ENCODE results near the gene SMG9.
"Not testable (repeated sequence)": the region's sequence is repeated elsewhere in the genome, so short reads cannot be mapped to it uniquely, and the experiment has no call there.

Gene SMG9

DNA sequence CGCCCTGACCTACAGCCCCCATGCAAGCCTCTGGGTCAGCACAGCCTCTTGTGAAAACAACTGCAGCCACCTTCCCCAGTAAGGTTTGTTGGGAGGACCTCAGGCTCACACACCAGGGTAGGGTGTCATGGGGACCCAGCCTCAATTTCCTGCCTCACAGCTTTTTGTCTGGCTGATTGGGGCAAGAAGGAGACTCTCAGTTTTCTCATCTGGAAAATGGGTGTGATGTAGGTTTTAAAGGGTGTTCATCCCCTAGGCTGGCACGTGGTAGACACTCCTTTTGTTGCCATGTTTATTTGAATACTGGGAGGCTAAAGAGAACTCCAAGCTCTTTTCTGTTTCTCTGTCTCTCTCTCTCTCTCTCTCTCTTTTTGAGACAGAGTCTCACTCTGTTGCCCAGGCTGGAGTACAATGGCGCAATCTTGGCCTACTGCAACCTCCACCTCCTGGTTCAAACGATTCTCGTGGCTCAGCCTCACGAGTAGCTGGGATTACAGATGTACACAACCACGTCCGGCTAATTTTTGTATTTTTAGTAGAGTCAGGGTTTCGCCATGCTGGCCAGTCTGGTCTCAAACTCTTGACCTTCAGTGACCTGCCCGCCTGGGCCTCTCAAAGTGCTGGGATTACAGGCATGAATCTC is 66.6 kb downstream of the SMG9 start:
- no peak overlapping the region for H3K27ac ChIP-seq
- H3K4me1 ChIP-seq, result no peaks in the 10 kb centered on the region
- peaks cover 3 to 29% (median 28%) of the 10 kb centered on the region in 3 donors for H3K9me3 ChIP-seq
- H3K36me3 ChIP-seq, result no peaks in the 10 kb centered on the region
- peaks cover 0 to 3% of the 10 kb centered on the region in 2 donors for H3K27me3 ChIP-seq
- intact Hi-C loops (cut with DNase I; ENCODE audit: low total_unique reads), result no loop called here
- H3K4me3 ChIP-seq, result no peak overlapping the region
- no peak for DNase-seq
- TF ChIP-seq CTCF (IDR thresholded peaks at IDR 0.05), result no peak

GRCh38 chr19:43687660-43687997 is 67.1 kb downstream of the SMG9 start:
- TF ChIP-seq CTCF (IDR thresholded peaks at IDR 0.05), result no peak
- Histone ChIP-seq H3K27ac (no peak overlapping the region), H3K4me3 (no peak overlapping the region), H3K27me3 (peaks cover 0 to 3% of the 10 kb centered on the region in 2 donors), H3K9me3 (peaks cover 3 to 29% (median 28%) of the 10 kb centered on the region in 3 donors), H3K4me1 (no peaks in the 10 kb centered on the region), H3K36me3 (no peaks in the 10 kb centered on the region)
- DNase-seq, result no peak
- intact Hi-C loops (cut with DNase I; ENCODE audit: low total_unique reads), result no loop called here

- H3K36me3 ChIP-seq, result no peaks in the 10 kb centered on the region
- H3K9me3 ChIP-seq, result no peaks in the 10 kb centered on the region
- no peaks in the 10 kb centered on the region for H3K27me3 ChIP-seq
- no peak for TF ChIP-seq CTCF (IDR thresholded peaks at IDR 0.05)
- no peaks in the 10 kb centered on the region for H3K4me1 ChIP-seq
- intact Hi-C loops (cut with DNase I; ENCODE audit: low total_unique reads), result no loop called here
- DNase-seq, result no peak
- H3K27ac ChIP-seq, result no peak overlapping the region
- no peak overlapping the region for H3K4me3 ChIP-seq
These were observed 70.4 kb downstream of the SMG9 start for GRCh38 chr19:43684326-43684725.

GRCh38 chr19:43683905-43684304 is 70.9 kb downstream of the SMG9 start:
- Histone ChIP-seq H3K27ac (no peak overlapping the region), H3K9me3 (no peaks in the 10 kb centered on the region), H3K4me3 (no peak overlapping the region), H3K4me1 (no peaks in the 10 kb centered on the region), H3K27me3 (no peaks in the 10 kb centered on the region), H3K36me3 (no peaks in the 10 kb centered on the region)
- intact Hi-C loops (cut with DNase I; ENCODE audit: low total_unique reads), result no loop called here
- TF ChIP-seq CTCF (IDR thresholded peaks at IDR 0.05), result no peak
- no peak for DNase-seq

DNA sequence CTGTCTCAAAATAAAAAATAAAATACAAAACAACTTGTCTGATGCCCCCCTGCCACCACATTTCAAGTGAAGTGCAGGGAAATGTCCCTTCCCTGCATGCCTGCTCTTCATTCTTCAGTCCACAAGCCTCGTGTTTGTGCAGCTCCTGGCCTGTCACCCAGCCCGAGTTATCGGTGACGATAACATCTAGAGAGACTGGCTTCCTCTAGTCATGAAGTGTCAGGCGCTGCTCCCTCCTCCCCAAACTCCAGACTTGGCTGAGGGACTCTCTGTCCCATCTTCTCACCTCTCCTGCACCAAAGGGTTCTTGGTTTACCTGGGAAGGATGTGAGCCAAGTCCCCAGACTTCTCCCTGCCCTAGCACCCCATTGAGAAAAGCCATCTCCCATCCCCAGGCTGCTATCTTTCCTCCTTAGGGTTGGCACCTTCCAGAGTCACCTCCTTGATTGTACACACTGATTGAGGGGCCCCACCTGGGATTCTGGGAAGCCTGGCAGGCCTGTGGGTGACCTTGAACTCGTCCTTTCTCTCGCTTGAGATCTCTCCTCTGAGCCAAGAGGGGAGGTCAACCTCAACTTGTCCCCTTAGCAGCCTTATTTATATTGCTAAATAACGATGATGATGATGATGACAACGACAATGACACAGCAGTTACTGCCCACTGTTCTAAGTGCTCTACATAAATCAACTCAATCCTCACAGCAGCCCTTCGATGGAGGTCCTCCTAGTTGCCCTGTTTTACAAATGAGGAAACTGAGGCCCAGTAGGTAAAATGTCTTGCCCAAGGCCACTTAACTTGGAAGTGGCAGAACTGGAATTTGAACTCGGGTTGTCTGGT is 71.7 kb downstream of the SMG9 start:
- Histone ChIP-seq H3K4me1 (no peaks in the 10 kb centered on the region), H3K27ac (no peak overlapping the region), H3K4me3 (no peak overlapping the region), H3K36me3 (no peaks in the 10 kb centered on the region), H3K9me3 (no peaks in the 10 kb centered on the region), H3K27me3 (no peaks in the 10 kb centered on the region)
- no peak for TF ChIP-seq CTCF (IDR thresholded peaks at IDR 0.05)
- intact Hi-C loops (cut with DNase I; ENCODE audit: low total_unique reads), result no loop called here
- DNase-seq, result no peak

DNA sequence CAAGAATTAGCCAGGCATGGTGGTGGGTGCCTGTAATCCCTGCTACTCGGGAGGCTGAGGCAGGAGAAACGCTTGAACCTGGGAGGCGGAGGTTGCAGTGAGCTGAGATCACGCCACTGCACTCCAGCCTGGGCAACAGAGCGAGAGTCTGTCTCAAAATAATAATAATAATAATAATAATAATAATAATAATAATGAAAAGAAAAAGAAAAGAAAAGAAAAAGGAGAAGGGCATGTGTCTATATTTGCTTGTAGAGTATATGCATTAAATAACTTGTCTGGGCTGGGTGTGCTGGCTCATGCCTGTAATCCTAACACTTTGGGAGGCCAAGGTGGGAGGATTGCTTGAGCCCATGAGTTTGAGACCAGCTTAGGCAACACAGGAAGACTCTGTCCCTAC is 72.5 kb downstream of the SMG9 start:
- H3K9me3 ChIP-seq; DNase-seq; H3K4me1 ChIP-seq; H3K4me3 ChIP-seq; H3K27ac ChIP-seq; H3K36me3 ChIP-seq; H3K27me3 ChIP-seq; intact Hi-C loops (cut with DNase I; ENCODE audit: low total_unique reads): not testable (repeated sequence)

All from tibial artery (tissue), 4 donors.